ENCODE results near the gene TUFT1. TPM values are rescaled to one million over a fixed set of nuclear protein-coding genes. Genes with fewer than 3 reads are reported as not detected.

The TUFT1 gene
- total and polyA plus RNA-seq, 2 of the 8 experiments (the other 6 are each of a cell fraction or from before 2014, with no cell fraction given), result 7.3 to 10.4 TPM

DNA sequence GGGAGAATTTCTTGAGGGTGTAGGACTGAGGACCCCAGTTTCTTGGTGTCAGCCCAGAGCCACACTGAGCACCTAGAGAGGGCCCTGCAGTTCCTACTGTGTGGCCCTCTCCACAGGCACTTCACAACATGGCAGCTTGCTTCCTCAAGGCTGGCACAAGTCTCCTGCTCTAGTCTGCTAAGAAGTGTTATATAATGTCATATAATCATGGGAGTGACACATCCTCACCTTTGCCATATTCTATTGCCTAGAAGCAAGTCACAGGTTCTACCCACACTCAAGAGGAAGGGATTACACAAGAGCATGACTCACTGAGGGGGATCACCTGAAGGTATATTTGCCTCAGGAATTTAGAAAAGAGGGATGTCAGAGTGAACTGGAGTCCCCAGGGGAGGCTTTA is 66.3 kb downstream of the TUFT1 start:
- Histone ChIP-seq H2AFZ (ENCODE audit: low read length) (no peak overlapping the region), H2BK5ac (ENCODE audit: low read depth, low read length) (no peak overlapping the region), H2BK20ac (ENCODE audit: low read length) (no peak overlapping the region), H3K4me3 (ENCODE audit: extremely low read depth in 1 of 4, insufficient read depth in 2 of 4, low read depth in 3 of 4, low read length in 4 of 4) (no peak overlapping the region), H3K27me3 (replicated peaks in 1 of 4; ENCODE audit: control insufficient read depth in 3 of 4, extremely low read depth in 1 of 4, insufficient read depth in 3 of 4, low read length in 3 of 4) (no peaks in the 10 kb centered on the region), H2BK12ac (ENCODE audit: low read depth, low read length) (no peak overlapping the region), H3K79me1 (ENCODE audit: low read depth, low read length) (no peaks in the 10 kb centered on the region), H3K23ac (ENCODE audit: insufficient read length) (no peak overlapping the region), H4K20me1 (replicated peaks in 1 of 2; ENCODE audit: control insufficient read depth in 1 of 2, insufficient read depth in 2 of 2, low read length in 2 of 2) (no peaks in the 10 kb centered on the region), H3K4me2 (ENCODE audit: insufficient read depth in 1 of 2, low read depth in 2 of 2, low read length in 2 of 2) (no peak overlapping the region), H3K18ac (ENCODE audit: extremely low read depth, low read length) (no peak overlapping the region), H4K91ac (replicated peaks; ENCODE audit: insufficient read length, low read length) (no peak overlapping the region), H3K4me1 (replicated peaks in 1 of 4; ENCODE audit: control insufficient read depth in 3 of 4, insufficient read depth in 4 of 4, low read length in 3 of 4) (peaks cover 0 to 5% (median 0%) of the 10 kb centered on the region in 4 experiments; a peak in 1 of 7 replicates), H3K14ac (ENCODE audit: insufficient read length) (no peak overlapping the region), H3K36me3 (ENCODE audit: control insufficient read depth in 2 of 4, insufficient read depth in 4 of 4, low read length in 3 of 4) (no peaks in the 10 kb centered on the region), H3K4ac (replicated peaks; ENCODE audit: insufficient read length, low read depth, low read length) (no peak overlapping the region), H2BK15ac (ENCODE audit: low read length) (no peak overlapping the region), H2BK120ac (replicated peaks; ENCODE audit: low read depth, low read length) (no peak overlapping the region), H3K9ac (replicated peaks in 1 of 4; ENCODE audit: extremely low read depth in 1 of 4, low read depth in 3 of 4, low read length in 3 of 4) (no peak overlapping the region), H4K8ac (ENCODE audit: extremely low read depth, insufficient read depth, low read length) (no peak overlapping the region), H2AK5ac (ENCODE audit: low read depth, low read length) (no peak overlapping the region), H4K5ac (ENCODE audit: insufficient read length, low read depth, low read length) (no peak overlapping the region), H3K79me2 (ENCODE audit: control insufficient read depth in 1 of 2, insufficient read depth in 2 of 2, low read length in 2 of 2) (no peaks in the 10 kb centered on the region), H3K27ac (ENCODE audit: low read depth, low read length) (no peak overlapping the region), H3K56ac (replicated peaks; ENCODE audit: insufficient read length, low read depth, low read length) (no peak overlapping the region), H3K9me3 (ENCODE audit: insufficient read depth in 2 of 2, low read depth in 1 of 2, low read length in 1 of 2) (no peaks in the 10 kb centered on the region), H3K23me2 (ENCODE audit: low read depth, low read length) (no peaks in the 10 kb centered on the region)
- FAIRE-seq (no peak), DNase-seq (ENCODE audit: low read depth in 1 of 2, low spot score in 2 of 2) (no peak)
- ChIA-PET POLR2A (ENCODE audit: partially characterized antibody) (interaction anchor here (0.7 to 1.7 kb wide), 2 partner anchors 9 to 65 kb away, joined by 3 to 4 read pairs; no protein-coding TSS in a partner anchor), CTCF (ENCODE audit: partially characterized antibody) (interaction anchor here (1.3 to 1.6 kb wide), 2 partner anchors 12 to 71 kb away, joined by 5 to 9 read pairs; no protein-coding TSS in a partner anchor)
- TF ChIP-seq, protein P1, sequence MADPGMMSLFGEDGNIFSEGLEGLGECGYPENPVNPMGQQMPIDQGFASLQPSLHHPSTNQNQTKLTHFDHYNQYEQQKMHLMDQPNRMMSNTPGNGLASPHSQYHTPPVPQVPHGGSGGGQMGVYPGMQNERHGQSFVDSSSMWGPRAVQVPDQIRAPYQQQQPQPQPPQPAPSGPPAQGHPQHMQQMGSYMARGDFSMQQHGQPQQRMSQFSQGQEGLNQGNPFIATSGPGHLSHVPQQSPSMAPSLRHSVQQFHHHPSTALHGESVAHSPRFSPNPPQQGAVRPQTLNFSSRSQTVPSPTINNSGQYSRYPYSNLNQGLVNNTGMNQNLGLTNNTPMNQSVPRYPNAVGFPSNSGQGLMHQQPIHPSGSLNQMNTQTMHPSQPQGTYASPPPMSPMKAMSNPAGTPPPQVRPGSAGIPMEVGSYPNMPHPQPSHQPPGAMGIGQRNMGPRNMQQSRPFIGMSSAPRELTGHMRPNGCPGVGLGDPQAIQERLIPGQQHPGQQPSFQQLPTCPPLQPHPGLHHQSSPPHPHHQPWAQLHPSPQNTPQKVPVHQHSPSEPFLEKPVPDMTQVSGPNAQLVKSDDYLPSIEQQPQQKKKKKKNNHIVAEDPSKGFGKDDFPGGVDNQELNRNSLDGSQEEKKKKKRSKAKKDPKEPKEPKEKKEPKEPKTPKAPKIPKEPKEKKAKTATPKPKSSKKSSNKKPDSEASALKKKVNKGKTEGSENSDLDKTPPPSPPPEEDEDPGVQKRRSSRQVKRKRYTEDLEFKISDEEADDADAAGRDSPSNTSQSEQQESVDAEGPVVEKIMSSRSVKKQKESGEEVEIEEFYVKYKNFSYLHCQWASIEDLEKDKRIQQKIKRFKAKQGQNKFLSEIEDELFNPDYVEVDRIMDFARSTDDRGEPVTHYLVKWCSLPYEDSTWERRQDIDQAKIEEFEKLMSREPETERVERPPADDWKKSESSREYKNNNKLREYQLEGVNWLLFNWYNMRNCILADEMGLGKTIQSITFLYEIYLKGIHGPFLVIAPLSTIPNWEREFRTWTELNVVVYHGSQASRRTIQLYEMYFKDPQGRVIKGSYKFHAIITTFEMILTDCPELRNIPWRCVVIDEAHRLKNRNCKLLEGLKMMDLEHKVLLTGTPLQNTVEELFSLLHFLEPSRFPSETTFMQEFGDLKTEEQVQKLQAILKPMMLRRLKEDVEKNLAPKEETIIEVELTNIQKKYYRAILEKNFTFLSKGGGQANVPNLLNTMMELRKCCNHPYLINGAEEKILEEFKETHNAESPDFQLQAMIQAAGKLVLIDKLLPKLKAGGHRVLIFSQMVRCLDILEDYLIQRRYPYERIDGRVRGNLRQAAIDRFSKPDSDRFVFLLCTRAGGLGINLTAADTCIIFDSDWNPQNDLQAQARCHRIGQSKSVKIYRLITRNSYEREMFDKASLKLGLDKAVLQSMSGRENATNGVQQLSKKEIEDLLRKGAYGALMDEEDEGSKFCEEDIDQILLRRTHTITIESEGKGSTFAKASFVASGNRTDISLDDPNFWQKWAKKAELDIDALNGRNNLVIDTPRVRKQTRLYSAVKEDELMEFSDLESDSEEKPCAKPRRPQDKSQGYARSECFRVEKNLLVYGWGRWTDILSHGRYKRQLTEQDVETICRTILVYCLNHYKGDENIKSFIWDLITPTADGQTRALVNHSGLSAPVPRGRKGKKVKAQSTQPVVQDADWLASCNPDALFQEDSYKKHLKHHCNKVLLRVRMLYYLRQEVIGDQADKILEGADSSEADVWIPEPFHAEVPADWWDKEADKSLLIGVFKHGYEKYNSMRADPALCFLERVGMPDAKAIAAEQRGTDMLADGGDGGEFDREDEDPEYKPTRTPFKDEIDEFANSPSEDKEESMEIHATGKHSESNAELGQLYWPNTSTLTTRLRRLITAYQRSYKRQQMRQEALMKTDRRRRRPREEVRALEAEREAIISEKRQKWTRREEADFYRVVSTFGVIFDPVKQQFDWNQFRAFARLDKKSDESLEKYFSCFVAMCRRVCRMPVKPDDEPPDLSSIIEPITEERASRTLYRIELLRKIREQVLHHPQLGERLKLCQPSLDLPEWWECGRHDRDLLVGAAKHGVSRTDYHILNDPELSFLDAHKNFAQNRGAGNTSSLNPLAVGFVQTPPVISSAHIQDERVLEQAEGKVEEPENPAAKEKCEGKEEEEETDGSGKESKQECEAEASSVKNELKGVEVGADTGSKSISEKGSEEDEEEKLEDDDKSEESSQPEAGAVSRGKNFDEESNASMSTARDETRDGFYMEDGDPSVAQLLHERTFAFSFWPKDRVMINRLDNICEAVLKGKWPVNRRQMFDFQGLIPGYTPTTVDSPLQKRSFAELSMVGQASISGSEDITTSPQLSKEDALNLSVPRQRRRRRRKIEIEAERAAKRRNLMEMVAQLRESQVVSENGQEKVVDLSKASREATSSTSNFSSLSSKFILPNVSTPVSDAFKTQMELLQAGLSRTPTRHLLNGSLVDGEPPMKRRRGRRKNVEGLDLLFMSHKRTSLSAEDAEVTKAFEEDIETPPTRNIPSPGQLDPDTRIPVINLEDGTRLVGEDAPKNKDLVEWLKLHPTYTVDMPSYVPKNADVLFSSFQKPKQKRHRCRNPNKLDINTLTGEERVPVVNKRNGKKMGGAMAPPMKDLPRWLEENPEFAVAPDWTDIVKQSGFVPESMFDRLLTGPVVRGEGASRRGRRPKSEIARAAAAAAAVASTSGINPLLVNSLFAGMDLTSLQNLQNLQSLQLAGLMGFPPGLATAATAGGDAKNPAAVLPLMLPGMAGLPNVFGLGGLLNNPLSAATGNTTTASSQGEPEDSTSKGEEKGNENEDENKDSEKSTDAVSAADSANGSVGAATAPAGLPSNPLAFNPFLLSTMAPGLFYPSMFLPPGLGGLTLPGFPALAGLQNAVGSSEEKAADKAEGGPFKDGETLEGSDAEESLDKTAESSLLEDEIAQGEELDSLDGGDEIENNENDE (IDR thresholded peaks at IDR 0.05; ENCODE audit: insufficient replicate concordance, low read length), result no peak
